ENCODE measurements around the gene MEX3D. TPM values are rescaled to one million over a fixed set of nuclear protein-coding genes. Genes with fewer than 3 reads are reported as not detected.

MEX3D gene
- total RNA-seq, 1 experiment from 2014 or later, result 64.0 TPM

- Histone ChIP-seq H3K9me2 (replicated peaks; ENCODE audit: low read length) (no peaks in the 10 kb centered on the region), H3K36me3 (ENCODE audit: low read depth, low read length) (no peaks in the 10 kb centered on the region), H3K4me3 (ENCODE audit: low read length) (no peak overlapping the region), H3K27me3 (ENCODE audit: low read length) (no peaks in the 10 kb centered on the region), H3K4me1 (ENCODE audit: insufficient read depth, low read length) (no peaks in the 10 kb centered on the region), H3F3A (ENCODE audit: low read length, unreplicated experiment) (no peaks in the 10 kb centered on the region), H2AFZ (ENCODE audit: low read length) (no peak overlapping the region), H3K79me2 (ENCODE audit: low read length) (no peaks in the 10 kb centered on the region), H4K20me1 (ENCODE audit: low read length) (no peaks in the 10 kb centered on the region), H3K9ac (ENCODE audit: low read length) (no peak overlapping the region), H3K9me3 (ENCODE audit: low read length) (no peaks in the 10 kb centered on the region), H3K4me2 (ENCODE audit: low read length) (no peak overlapping the region), H3K27ac (ENCODE audit: low read length) (no peak overlapping the region)
- BruUV-seq (replicated peaks), result no TSS peak
- ChIA-PET CTCF (interaction anchor here (0.7 kb wide), 1 partner anchor 15 kb away, joined by 4 read pairs; no protein-coding TSS in a partner anchor), POLR2A (ENCODE audit: unreplicated experiment) (no interaction called here)
- TF ChIP-seq EZH2 (IDR thresholded peaks at IDR 0.05; ENCODE audit: low read length, unreplicated experiment) (no peak), EZH2phosphoT487 (IDR thresholded peaks at IDR 0.05; ENCODE audit: borderline replicate concordance, low read length) (no peak)
- TF ChIP-seq, protein P1, sequence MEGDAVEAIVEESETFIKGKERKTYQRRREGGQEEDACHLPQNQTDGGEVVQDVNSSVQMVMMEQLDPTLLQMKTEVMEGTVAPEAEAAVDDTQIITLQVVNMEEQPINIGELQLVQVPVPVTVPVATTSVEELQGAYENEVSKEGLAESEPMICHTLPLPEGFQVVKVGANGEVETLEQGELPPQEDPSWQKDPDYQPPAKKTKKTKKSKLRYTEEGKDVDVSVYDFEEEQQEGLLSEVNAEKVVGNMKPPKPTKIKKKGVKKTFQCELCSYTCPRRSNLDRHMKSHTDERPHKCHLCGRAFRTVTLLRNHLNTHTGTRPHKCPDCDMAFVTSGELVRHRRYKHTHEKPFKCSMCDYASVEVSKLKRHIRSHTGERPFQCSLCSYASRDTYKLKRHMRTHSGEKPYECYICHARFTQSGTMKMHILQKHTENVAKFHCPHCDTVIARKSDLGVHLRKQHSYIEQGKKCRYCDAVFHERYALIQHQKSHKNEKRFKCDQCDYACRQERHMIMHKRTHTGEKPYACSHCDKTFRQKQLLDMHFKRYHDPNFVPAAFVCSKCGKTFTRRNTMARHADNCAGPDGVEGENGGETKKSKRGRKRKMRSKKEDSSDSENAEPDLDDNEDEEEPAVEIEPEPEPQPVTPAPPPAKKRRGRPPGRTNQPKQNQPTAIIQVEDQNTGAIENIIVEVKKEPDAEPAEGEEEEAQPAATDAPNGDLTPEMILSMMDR (conservative IDR thresholded peaks at IDR 0.05; ENCODE audit: low read depth, low read length), result no peak
- DNase-seq (no peak), ATAC-seq (no peak)
- intact Hi-C loops (cut with micrococcal nuclease), result no loop called here
Observed at GRCh38 chr19:1551068-1552040, 16.8 kb downstream of the MEX3D start.

GRCh38 chr19:1549332-1549945 is 18.7 kb downstream of the MEX3D start:
- no peaks in the 10 kb centered on the region for H3F3A ChIP-seq (ENCODE audit: low read length, unreplicated experiment)
- no peak overlapping the region for H3K4me3 ChIP-seq (ENCODE audit: low read length)
- no peaks in the 10 kb centered on the region for H3K36me3 ChIP-seq (ENCODE audit: low read depth, low read length)
- no peak overlapping the region for H3K9ac ChIP-seq (ENCODE audit: low read length)
- H3K4me2 ChIP-seq (ENCODE audit: low read length), result no peak overlapping the region
- ATAC-seq, result no peak
- TF ChIP-seq EZH2phosphoT487 (IDR thresholded peaks at IDR 0.05; ENCODE audit: borderline replicate concordance, low read length) (no peak), EZH2 (IDR thresholded peaks at IDR 0.05; ENCODE audit: low read length, unreplicated experiment) (no peak)
- TF ChIP-seq, protein P1 (conservative IDR thresholded peaks at IDR 0.05; ENCODE audit: low read depth, low read length), result no peak
- H3K9me3 ChIP-seq (ENCODE audit: low read length), result no peaks in the 10 kb centered on the region
- intact Hi-C loops (cut with micrococcal nuclease), result loop anchor here (10.0 kb wide), 1 partner anchor 105 kb away; the partner anchor contains the start of gene TCF3
- no TSS peak for BruUV-seq (replicated peaks)
- no peaks in the 10 kb centered on the region for H3K27me3 ChIP-seq (ENCODE audit: low read length)
- H3K79me2 ChIP-seq (ENCODE audit: low read length), result no peaks in the 10 kb centered on the region
- H3K4me1 ChIP-seq (ENCODE audit: insufficient read depth, low read length), result no peaks in the 10 kb centered on the region
- H2AFZ ChIP-seq (ENCODE audit: low read length), result no peak overlapping the region
- H3K9me2 ChIP-seq (replicated peaks; ENCODE audit: low read length), result no peaks in the 10 kb centered on the region
- DNase-seq, result no peak
- H3K27ac ChIP-seq (ENCODE audit: low read length), result no peak overlapping the region
- POLR2A ChIA-PET (ENCODE audit: unreplicated experiment), result no interaction called here
- H4K20me1 ChIP-seq (ENCODE audit: low read length), result no peaks in the 10 kb centered on the region
- CTCF ChIA-PET, result no interaction called here

All from PC-3 (cell line).